ENCODE measurements around the gene NPB. TPM values are rescaled to one million over a fixed set of nuclear protein-coding genes. Genes with fewer than 3 reads are reported as not detected.
"Not testable (repeated sequence)": the region's sequence is repeated elsewhere in the genome, so short reads cannot be mapped to it uniquely, and the experiment has no call there.

NPB gene
- total RNA-seq, 1 donor = 0.43 TPM

GRCh38 chr17:81917565-81918332 lies 15.7 kb downstream of the NPB start, which contains the start of gene SIRT7:
TSS of gene SIRT7 (minus strand) at chr17:81918176. CDS start at chr17:81918131, 45 bp downstream.
- TF ChIP-seq CTCF (IDR thresholded peaks at IDR 0.05; ENCODE audit: insufficient read depth, low read depth, low read length) = no peak
- H3K4me3 ChIP-seq (ENCODE audit: low read depth, low read length) = peak within 1 kb of the TSS; percentile 70
- peak; percentile 70 for DNase-seq (ENCODE audit: low read depth)

- not testable (repeated sequence) for H3K4me3 ChIP-seq (ENCODE audit: low read depth, low read length); DNase-seq (ENCODE audit: low read depth)
Measured at GRCh38 chr17:81918333-81918669, 16.3 kb downstream of the NPB start.

- TF ChIP-seq CTCF (IDR thresholded peaks at IDR 0.05; ENCODE audit: insufficient read depth, low read depth, low read length) = no peak
- H3K4me3 ChIP-seq (ENCODE audit: low read depth, low read length) = no peak overlapping the region
- DNase-seq (ENCODE audit: low read depth) = no peak
Measured at GRCh38 chr17:81918832-81919545, 17.0 kb downstream of the NPB start.

DNA sequence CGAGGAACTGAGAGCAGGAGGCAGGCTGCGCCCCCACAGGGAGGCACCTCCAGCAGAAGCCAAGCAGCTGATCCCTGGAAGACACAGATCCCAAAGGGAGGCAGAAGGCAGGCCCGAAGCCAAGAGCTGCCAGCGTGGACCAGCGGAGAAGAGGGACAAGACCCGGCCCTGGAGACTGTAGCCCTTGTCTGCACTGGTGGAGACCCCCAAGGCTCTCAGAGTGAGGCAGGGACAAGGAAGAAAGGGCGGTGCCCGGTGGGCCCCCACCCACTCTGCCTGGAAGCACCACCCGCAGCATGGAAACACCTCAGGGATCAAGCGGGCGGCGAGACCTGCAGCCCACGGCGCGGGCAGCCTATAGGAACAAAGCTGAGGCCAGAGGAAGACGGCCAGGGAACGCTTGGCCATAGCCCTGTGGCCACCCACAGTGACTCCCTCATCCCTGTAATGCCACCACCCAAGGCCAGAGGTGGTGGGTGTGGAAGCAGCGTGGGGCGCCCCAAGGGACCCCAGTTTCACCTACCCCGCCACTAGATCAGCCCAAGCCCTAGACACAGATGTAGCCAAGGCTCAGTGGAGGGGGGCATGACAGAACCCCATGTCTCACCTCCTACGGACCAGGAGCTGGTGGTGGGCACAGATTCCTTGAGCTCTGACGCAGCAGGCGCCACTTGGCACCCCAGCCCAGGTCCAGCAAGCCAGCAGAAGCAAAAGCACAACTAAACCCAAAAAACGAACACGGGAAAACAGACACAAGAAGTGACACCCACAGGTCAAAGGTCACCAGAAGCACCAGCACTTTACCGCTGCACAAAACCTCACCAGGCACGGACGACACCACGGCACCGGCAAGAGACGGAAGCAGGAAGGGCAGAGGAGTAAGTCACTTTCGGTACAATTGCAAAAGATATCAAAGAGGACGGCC lies 18.8 kb downstream of the NPB start:
- no peak overlapping the region for H3K4me3 ChIP-seq (ENCODE audit: low read depth, low read length)
- DNase-seq (ENCODE audit: low read depth) = no peak
- no peak for TF ChIP-seq CTCF (IDR thresholded peaks at IDR 0.05; ENCODE audit: insufficient read depth, low read depth, low read length)

DNA sequence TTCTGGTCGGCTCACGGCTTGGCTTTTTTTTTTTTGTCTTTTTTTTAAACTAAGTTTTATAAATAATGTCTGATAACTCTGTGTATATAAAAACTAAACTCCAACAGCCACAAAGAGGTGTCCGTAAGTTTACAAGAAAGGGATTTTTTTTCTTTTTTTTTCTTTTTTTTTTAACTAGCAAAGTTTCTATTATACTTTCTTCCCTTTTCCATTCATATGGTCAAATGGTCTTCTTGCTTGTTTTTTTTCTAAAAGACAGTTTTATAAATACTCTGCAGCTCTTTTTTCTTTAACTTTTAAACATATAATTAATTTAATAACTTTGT lies 19.5 kb downstream of the NPB start:
- no peak for TF ChIP-seq CTCF (IDR thresholded peaks at IDR 0.05; ENCODE audit: insufficient read depth, low read depth, low read length)
- H3K4me3 ChIP-seq (ENCODE audit: low read depth, low read length) = no peak overlapping the region
- no peak for DNase-seq (ENCODE audit: low read depth)

- no peak for TF ChIP-seq CTCF (IDR thresholded peaks at IDR 0.05; ENCODE audit: insufficient read depth, low read depth, low read length)
- H3K4me3 ChIP-seq (ENCODE audit: low read depth, low read length) = no peak overlapping the region
- no peak for DNase-seq (ENCODE audit: low read depth)
Measured at GRCh38 chr17:81921996-81922565, 20.0 kb downstream of the NPB start.

Data from fibroblast of villous mesenchyme (primary cell).